Measurements from ENCODE around the gene TTBK1.

GRCh38 chr6:43221046-43221972 is 22.0 kb upstream of the TTBK1 start:
- TF ChIP-seq TAF1 (IDR thresholded peaks at IDR 0.05; ENCODE audit: borderline replicate concordance, low read depth, low read length) (no peak), POLR2A (IDR thresholded peaks at IDR 0.05; ENCODE audit: low read depth, low read length) (no peak)

All from GM12892 (cell line).